Stimulated activated CD4-positive, alpha-beta T cell treated with anti-CD3 and anti-CD28 coated beads, Interleukin-4, amount 100 ng/mL, for 1 hour (primary cell): ENCODE data around the gene VSIG10.
"Not testable (repeated sequence)": the region's sequence is repeated elsewhere in the genome, so short reads cannot be mapped to it uniquely, and the experiment has no call there.

Experiments
- DNase-seq: peaks from one replicate; pipeline ENCODE4 v3.0.0-alpha.2; 2020

The VSIG10 gene

GRCh38 chr12:118029166-118029565 lies 74.6 kb downstream of the VSIG10 start:
- DNase-seq, result no peak

GRCh38 chr12:118025168-118025567 lies 78.6 kb downstream of the VSIG10 start:
- DNase-seq, result no peak

GRCh38 chr12:118023301-118023860 lies 80.4 kb downstream of the VSIG10 start:
- DNase-seq, result no peak

- DNase-seq, result no peak
Measured at GRCh38 chr12:118022728-118023109, 81.1 kb downstream of the VSIG10 start.

GRCh38 chr12:118022097-118022727 lies 81.6 kb downstream of the VSIG10 start:
- DNase-seq, result not testable (repeated sequence)

- DNase-seq, result no peak
Measured at GRCh38 chr12:118020036-118020435, 83.8 kb downstream of the VSIG10 start.

GRCh38 chr12:118017926-118018325 lies 85.9 kb downstream of the VSIG10 start:
- no peak for DNase-seq

- DNase-seq, result peak; percentile 99
Measured at GRCh38 chr12:118016424-118017264, 87.2 kb downstream of the VSIG10 start, which contains the start of gene RFC5. TSS of gene RFC5 (plus strand) at chr12:118016703. CDS start at chr12:118016828, 125 bp downstream.

- no peak for DNase-seq
Measured at GRCh38 chr12:118015944-118016343, 87.9 kb downstream of the VSIG10 start.

- DNase-seq, result no peak
Measured at GRCh38 chr12:118015306-118015705, 88.5 kb downstream of the VSIG10 start.
